Stimulated activated naive CD8-positive, alpha-beta T cell treated with anti-CD3 and anti-CD28 coated beads, Interleukin-15, Interleukin-2, amounts not matched to agents 100 ng/mL and 50 ng/mL, for 24 hours (primary cell): Measurements from ENCODE around the gene POLR1B.
"Not testable (repeated sequence)": the region's sequence is repeated elsewhere in the genome, so short reads cannot be mapped to it uniquely, and the experiment has no call there.

ENCODE experiments used
- H3K27ac Mint-ChIP-seq: one replicate; pipeline ENCODE4 v1.8.0; 2021; ENCODE audit warnings: mild to moderate bottlenecking, mixed read lengths
- H3K27me3 Mint-ChIP-seq: one replicate; pipeline ENCODE4 v1.8.0; 2021; ENCODE audit warnings: mixed read lengths
- H3K36me3 Mint-ChIP-seq: one replicate; pipeline ENCODE4 v1.8.0; 2021; ENCODE audit warnings: low read depth, mixed read lengths
- H3K4me1 Mint-ChIP-seq: one replicate; pipeline ENCODE4 v1.8.0; 2021; ENCODE audit warnings: low read depth, mixed read lengths
- H3K4me3 Mint-ChIP-seq: one replicate; pipeline ENCODE4 v1.8.0; 2021; ENCODE audit warnings: mild to moderate bottlenecking, mixed read lengths
- H3K9me3 Mint-ChIP-seq: one replicate; pipeline ENCODE4 v1.8.0; 2021; ENCODE audit warnings: mixed read lengths

Gene POLR1B

GRCh38 chr2:112524276-112524675 is 18.0 kb upstream of the POLR1B start:
- H3K27me3 Mint-ChIP-seq, H3K27ac Mint-ChIP-seq, H3K9me3 Mint-ChIP-seq, H3K4me3 Mint-ChIP-seq, H3K4me1 Mint-ChIP-seq: not testable (repeated sequence)
- H3K36me3 Mint-ChIP-seq, result peaks cover 67% of the 10 kb centered on the region

DNA sequence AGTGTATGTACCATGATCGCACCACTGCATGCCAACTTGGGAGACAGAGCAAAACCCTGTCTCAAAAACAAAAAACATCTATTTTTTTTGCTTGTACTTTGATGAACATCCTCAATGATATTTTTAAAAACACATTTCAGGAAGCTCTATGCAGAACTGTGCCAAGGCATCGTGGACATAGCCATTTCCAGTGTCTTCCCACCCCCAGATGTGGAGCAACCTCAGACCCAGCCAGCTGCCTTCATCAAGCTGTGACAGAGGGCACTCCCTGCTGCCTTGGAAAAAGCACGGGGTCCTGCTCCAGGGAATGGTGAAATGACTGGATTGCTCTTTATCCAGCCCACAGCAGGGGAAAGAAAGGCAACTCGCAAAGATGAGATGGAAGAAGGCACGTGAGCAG is 13.7 kb upstream of the POLR1B start:
- Mint-ChIP-seq H3K36me3 (peaks cover 58% of the 10 kb centered on the region), H3K9me3 (no peaks in the 10 kb centered on the region), H3K4me3 (no peak overlapping the region), H3K27ac (no peak overlapping the region), H3K4me1 (no peaks in the 10 kb centered on the region), H3K27me3 (no peaks in the 10 kb centered on the region)

- Mint-ChIP-seq H3K4me3 (no peak overlapping the region), H3K9me3 (no peaks in the 10 kb centered on the region), H3K36me3 (peaks cover 51% of the 10 kb centered on the region), H3K27me3 (no peaks in the 10 kb centered on the region), H3K27ac (no peak overlapping the region), H3K4me1 (no peaks in the 10 kb centered on the region)
These were observed 12.5 kb upstream of the POLR1B start for GRCh38 chr2:112529757-112530156.

DNA sequence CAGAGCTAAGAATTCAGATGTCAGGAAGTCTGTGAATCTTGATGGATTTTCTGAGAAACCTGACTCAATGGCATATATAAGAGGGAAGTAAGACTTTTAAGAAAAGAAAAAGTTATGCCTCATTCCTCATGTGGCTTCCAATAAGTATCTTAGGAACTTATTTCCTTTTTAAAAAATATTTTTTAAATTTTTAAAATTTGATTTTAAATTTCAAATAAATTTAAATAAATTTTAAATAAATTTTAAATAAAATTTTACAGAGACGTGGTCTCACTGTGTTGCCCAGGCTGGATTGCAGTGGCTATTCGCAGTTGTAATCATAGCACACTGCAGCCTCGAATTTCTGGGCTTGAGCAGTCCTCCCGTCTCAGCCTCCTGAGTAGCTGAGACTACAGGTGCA is 11.5 kb upstream of the POLR1B start:
- Mint-ChIP-seq H3K27me3 (no peaks in the 10 kb centered on the region), H3K4me1 (no peaks in the 10 kb centered on the region), H3K4me3 (no peak overlapping the region), H3K27ac (no peak overlapping the region), H3K9me3 (no peaks in the 10 kb centered on the region), H3K36me3 (peaks cover 47% of the 10 kb centered on the region)

GRCh38 chr2:112534826-112535225 is 7.4 kb upstream of the POLR1B start:
- Mint-ChIP-seq H3K4me3 (no peak overlapping the region), H3K4me1 (no peaks in the 10 kb centered on the region), H3K36me3 (peaks cover 33% of the 10 kb centered on the region), H3K27ac (no peak overlapping the region), H3K9me3 (no peaks in the 10 kb centered on the region), H3K27me3 (no peaks in the 10 kb centered on the region)

DNA sequence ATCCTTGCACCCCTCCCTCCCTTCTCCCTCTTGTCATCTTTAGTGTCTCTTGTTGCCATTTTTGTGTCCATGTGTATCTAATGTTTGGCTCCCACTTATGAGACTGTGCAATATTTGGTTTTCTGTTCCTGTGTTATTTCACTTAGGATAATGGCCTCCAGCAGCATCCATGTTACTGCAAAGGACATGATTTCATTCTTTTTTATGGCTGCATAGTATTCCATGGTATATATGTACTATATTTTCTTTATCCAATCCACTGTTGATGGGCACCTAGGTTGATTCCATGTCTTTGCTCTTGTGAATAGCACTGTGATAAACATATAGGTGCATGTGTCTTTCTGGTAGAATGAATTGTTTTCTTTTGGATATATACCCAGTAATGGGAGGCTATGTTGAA is 5.6 kb upstream of the POLR1B start:
- not testable (repeated sequence) for H3K27ac Mint-ChIP-seq, H3K27me3 Mint-ChIP-seq, H3K4me3 Mint-ChIP-seq, H3K9me3 Mint-ChIP-seq
- Mint-ChIP-seq H3K4me1 (peaks cover 13% of the 10 kb centered on the region), H3K36me3 (peaks cover 19% of the 10 kb centered on the region)

GRCh38 chr2:112539306-112539705 is 3.0 kb upstream of the POLR1B start:
- no peak overlapping the region for H3K27ac Mint-ChIP-seq

GRCh38 chr2:112540906-112541305 is 1.4 kb upstream of the POLR1B start:
- H3K36me3 Mint-ChIP-seq, result peaks cover 4% of the 10 kb centered on the region
- no peaks in the 10 kb centered on the region for H3K27me3 Mint-ChIP-seq
- H3K4me3 Mint-ChIP-seq, result no peak overlapping the region
- H3K4me1 Mint-ChIP-seq, result peaks cover 17% of the 10 kb centered on the region
- H3K9me3 Mint-ChIP-seq, result no peaks in the 10 kb centered on the region
- H3K27ac Mint-ChIP-seq, result no peak overlapping the region

More at GRCh38 chr2:112539306-112539705, 3.0 kb upstream of the POLR1B start:
- H3K9me3 Mint-ChIP-seq, result no peaks in the 10 kb centered on the region
- H3K27me3 Mint-ChIP-seq, result no peaks in the 10 kb centered on the region
- no peak overlapping the region for H3K4me3 Mint-ChIP-seq
- H3K4me1 Mint-ChIP-seq, result peaks cover 13% of the 10 kb centered on the region
- peaks cover 4% of the 10 kb centered on the region for H3K36me3 Mint-ChIP-seq

DNA sequence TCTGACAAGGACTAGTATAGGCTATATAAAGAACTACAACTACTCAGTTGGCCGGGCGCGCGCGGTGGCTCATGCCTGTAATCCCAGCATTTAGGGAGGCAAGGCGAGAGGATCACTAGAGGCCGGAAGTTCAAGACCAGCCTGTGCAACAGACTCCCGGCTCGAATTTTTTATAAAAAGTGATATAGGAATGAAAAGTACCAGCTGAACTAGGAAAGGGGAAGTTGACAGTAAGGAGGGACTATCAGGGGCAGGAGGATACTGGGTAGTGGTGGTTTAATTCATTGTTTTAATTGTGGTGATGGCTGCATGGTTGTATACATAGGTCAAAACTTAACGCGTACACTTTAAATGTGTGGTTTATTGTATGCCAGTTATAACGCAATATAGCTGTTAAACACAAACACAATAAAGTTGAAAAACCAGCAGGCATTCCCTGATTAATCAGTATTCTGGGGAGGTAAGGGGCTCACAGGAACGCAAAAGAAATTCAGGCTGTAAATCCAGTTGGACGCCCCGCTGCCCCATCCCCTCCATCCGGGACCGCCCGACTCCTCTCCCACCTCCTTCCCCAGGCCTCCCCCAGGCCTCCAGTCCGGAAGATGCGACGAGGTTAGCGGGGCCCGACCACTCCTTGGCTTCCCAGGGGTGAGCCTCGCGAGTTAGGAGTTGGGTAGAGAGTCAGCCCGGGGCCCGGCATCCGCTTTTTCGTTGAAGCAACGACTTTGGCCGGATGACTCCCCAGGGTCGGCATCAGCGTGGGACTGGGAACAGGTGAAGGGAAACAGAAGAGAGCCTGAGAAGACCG is 746 bp upstream of the POLR1B start:
- Mint-ChIP-seq H3K4me1 (peaks cover 17% of the 10 kb centered on the region), H3K36me3 (peaks cover 8% of the 10 kb centered on the region), H3K4me3 (no peak overlapping the region), H3K27me3 (no peaks in the 10 kb centered on the region), H3K9me3 (no peaks in the 10 kb centered on the region), H3K27ac (no peak overlapping the region)

DNA sequence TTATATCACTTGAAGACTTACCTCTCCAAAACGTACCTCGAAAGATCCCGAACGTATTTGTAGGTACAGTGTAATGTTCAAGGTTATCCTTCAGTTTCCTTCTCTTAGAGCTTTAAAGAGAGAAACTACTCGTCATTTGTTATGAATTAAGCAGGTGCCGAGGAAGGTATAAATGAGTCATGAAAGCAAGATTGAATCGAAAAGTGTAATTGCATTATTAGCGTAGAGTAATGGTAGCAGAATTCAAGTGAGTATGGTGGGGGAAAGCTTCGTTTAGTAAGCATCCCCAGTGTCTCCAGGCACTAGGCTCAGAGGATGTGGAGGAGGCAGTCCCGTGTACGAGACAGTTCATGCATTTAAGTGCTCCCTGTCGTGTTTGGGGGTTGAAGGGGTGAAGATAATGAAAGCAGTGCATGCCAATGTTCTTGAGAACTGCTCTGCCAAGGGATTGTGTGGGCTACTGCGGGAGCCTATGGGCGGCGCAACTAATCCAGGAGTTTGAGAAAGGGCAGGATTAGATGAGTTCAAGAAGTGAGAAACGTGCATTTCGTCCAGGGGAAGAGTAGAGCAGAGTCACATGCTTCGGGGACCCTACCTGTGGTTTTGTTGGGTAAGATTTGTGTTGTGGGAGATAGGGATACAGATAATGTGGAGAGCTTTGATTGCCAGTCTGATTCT is 858 bp downstream of the POLR1B start:
- no peak overlapping the region for H3K27ac Mint-ChIP-seq
- H3K27me3 Mint-ChIP-seq, result no peaks in the 10 kb centered on the region
- H3K36me3 Mint-ChIP-seq, result peaks cover 20% of the 10 kb centered on the region
- H3K4me3 Mint-ChIP-seq, result no peak overlapping the region
- no peaks in the 10 kb centered on the region for H3K9me3 Mint-ChIP-seq
- peaks cover 17% of the 10 kb centered on the region for H3K4me1 Mint-ChIP-seq

DNA sequence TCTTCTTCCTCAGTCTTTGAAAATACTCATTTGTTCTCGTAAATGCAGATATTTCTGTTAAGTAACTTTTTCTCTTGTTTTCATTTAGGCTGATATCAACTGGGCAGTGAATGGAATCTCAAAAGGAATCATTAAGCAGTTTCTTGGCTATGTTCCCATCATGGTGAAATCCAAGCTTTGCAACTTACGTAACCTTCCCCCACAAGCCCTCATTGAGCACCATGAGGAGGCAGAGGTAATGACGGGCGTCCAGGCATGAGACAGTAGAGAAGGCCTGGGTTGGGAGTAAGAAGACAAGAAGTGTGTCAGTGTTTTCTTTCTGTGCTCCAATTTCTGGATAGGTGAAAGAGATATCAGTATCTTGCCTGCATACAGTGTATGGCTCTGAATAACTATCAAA is 5.1 kb downstream of the POLR1B start:
- Mint-ChIP-seq H3K27ac (no peak overlapping the region), H3K4me1 (peaks cover 7% of the 10 kb centered on the region)

GRCh38 chr2:112548980-112549379 is 6.7 kb downstream of the POLR1B start:
- H3K4me3 Mint-ChIP-seq, result no peak overlapping the region
- no peaks in the 10 kb centered on the region for H3K27me3 Mint-ChIP-seq
- H3K9me3 Mint-ChIP-seq, result no peaks in the 10 kb centered on the region
- H3K36me3 Mint-ChIP-seq, result peaks cover 67% of the 10 kb centered on the region
- H3K4me1 Mint-ChIP-seq, result peaks cover 7% of the 10 kb centered on the region
- H3K27ac Mint-ChIP-seq, result no peak overlapping the region

More for the DNA sequence above, 5.1 kb downstream of the POLR1B start:
- Mint-ChIP-seq H3K4me3 (no peak overlapping the region), H3K36me3 (peaks cover 53% of the 10 kb centered on the region), H3K27me3 (no peaks in the 10 kb centered on the region), H3K9me3 (no peaks in the 10 kb centered on the region)

- Mint-ChIP-seq H3K4me1 (no peaks in the 10 kb centered on the region), H3K9me3 (peaks cover 3% of the 10 kb centered on the region), H3K36me3 (peaks cover 82% of the 10 kb centered on the region), H3K27ac (no peak overlapping the region), H3K4me3 (no peak overlapping the region), H3K27me3 (no peaks in the 10 kb centered on the region)
These were observed 23.8 kb downstream of the POLR1B start for GRCh38 chr2:112566104-112566503.

GRCh38 chr2:112566508-112566907 is 24.2 kb downstream of the POLR1B start:
- H3K9me3 Mint-ChIP-seq, H3K27ac Mint-ChIP-seq, H3K4me1 Mint-ChIP-seq, H3K27me3 Mint-ChIP-seq, H3K4me3 Mint-ChIP-seq: not testable (repeated sequence)
- peaks cover 82% of the 10 kb centered on the region for H3K36me3 Mint-ChIP-seq

DNA sequence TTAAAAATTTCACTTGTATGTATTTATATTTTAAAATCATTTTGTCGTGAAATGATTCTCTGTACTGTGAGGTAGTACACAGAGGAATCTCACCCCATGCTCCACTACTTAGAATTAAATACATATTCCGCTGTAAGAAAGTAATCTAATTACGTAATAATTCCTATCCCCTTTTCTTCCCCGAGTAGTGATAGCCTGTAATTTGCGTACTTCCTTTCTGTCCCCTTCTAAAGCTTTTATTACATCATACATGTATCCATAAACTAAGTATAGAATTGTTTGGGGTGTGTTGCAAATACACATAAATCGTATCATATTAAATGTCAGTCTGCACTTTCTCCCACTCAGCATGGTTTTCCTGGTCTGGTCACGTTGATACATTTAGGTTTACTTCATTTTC is 29.7 kb downstream of the POLR1B start:
- Mint-ChIP-seq H3K27me3 (no peaks in the 10 kb centered on the region), H3K4me3 (no peak overlapping the region), H3K27ac (no peak overlapping the region), H3K9me3 (peaks cover 3% of the 10 kb centered on the region), H3K36me3 (peaks cover 95% of the 10 kb centered on the region), H3K4me1 (no peaks in the 10 kb centered on the region)

DNA sequence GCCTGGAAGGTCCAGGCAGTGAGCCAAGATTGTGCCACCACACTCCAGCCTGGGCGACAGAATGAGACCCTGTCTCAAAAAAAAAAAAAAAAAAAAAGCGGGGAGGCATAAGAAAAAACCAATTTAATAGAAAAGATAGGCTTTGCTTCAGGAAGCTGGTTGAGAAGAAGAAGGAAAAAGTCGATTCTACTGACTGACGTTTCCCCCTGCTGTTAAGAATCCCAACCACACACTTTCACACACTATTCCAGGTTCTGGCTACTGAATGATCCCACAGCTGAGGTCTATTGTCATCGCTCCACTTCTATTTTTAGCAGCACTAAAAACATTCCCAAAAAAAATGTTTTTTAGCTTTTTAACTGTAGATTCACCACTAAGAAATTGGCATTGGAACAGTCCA is 35.5 kb downstream of the POLR1B start:
- Mint-ChIP-seq H3K36me3 (peaks cover 48% of the 10 kb centered on the region), H3K4me3 (no peak overlapping the region)

More for the DNA sequence above, 35.5 kb downstream of the POLR1B start:
- Mint-ChIP-seq H3K9me3 (no peaks in the 10 kb centered on the region), H3K4me1 (peaks cover 12% of the 10 kb centered on the region), H3K27ac (no peak overlapping the region), H3K27me3 (no peaks in the 10 kb centered on the region)
